PC-3 (cell line): ENCODE data around the gene KAT2A. TPM values are rescaled to one million over a fixed set of nuclear protein-coding genes. Genes with fewer than 3 reads are reported as not detected.

Source experiments
- ATAC-seq: fragments of 200-7000 bp; cut with Tn5 transposase; 2 replicates; pipeline ENCODE4 v1.9.1; 2020; ENCODE audit warnings: mild to moderate bottlenecking, moderate library complexity
- BruUV-seq: library from RNA; stranded (reverse); fragments of 400-500 nt; replicated peaks from 2 replicates; lab custom pipeline; 2021; lab: Mats Ljungman, UMichigan
- CTCF ChIA-PET: fragments of 300-600 bp; sonication (Branson Sonifier 250); formaldehyde crosslinking; loops from one replicate; lab custom pipeline; 2022; ENCODE audit warnings: antibody characterized with exemption; lab: Charles Lee
- POLR2A ChIA-PET: fragments of 300-600 bp; sonication (Branson Sonifier 250); formaldehyde crosslinking; loops from one replicate; lab custom pipeline; 2022; ENCODE audit warnings: antibody characterized with exemption; ENCODE audit not compliant: unreplicated experiment; lab: Charles Lee
- DNase-seq: peaks from one replicate; pipeline ENCODE4 v3.0.0-alpha.2; 2015
- H2AFZ ChIP-seq: fragments of 300-600 bp; sonication (generic); 2 replicates; pipeline ENCODE4 v1.6.0; 2016; ENCODE audit warnings: antibody characterized with exemption, low read length
- H3F3A ChIP-seq: fragments of 300-600 bp; sonication (generic); one replicate; pipeline ENCODE4 v1.6.0; 2017; ENCODE audit warnings: antibody characterized with exemption, low read length, control low read depth, mild to moderate bottlenecking; ENCODE audit not compliant: unreplicated experiment
- H3K27ac ChIP-seq: fragments of 300-600 bp; sonication (generic); 2 replicates; pipeline ENCODE4 v1.5.1; 2016; ENCODE audit warnings: mild to moderate bottlenecking, low read length
- H3K27me3 ChIP-seq: fragments of 300-600 bp; sonication (generic); 2 replicates; pipeline ENCODE4 v1.6.1; 2016; ENCODE audit warnings: low read length, mixed read lengths
- H3K36me3 ChIP-seq: fragments of 300-600 bp; sonication (generic); 2 replicates; pipeline ENCODE4 v1.6.1; 2016; ENCODE audit warnings: low read depth, mixed run types, low read length, mixed read lengths
- H3K4me1 ChIP-seq: fragments of 300-600 bp; sonication (generic); 2 replicates; pipeline ENCODE4 v1.5.1; 2016; ENCODE audit warnings: low read length; ENCODE audit not compliant: insufficient read depth
- H3K4me2 ChIP-seq: fragments of 300-600 bp; sonication (generic); 2 replicates; pipeline ENCODE4 v1.6.0; 2016; ENCODE audit warnings: low read length
- H3K4me3 ChIP-seq: fragments of 300-600 bp; sonication (generic); 2 replicates; pipeline ENCODE4 v1.5.1; 2016; ENCODE audit warnings: mild to moderate bottlenecking, low read length, mixed read lengths
- H3K79me2 ChIP-seq: fragments of 300-600 bp; sonication (generic); 2 replicates; pipeline ENCODE4 v1.6.1; 2017; ENCODE audit warnings: low read length, mixed read lengths
- H3K9ac ChIP-seq: fragments of 300-600 bp; sonication (generic); 2 replicates; pipeline ENCODE4 v1.6.0; 2016; ENCODE audit warnings: mild to moderate bottlenecking, low read length
- H3K9me2 ChIP-seq: fragments of 300-600 bp; sonication (generic); replicated peaks from 2 replicates; pipeline ENCODE4 v1.6.1; 2016; ENCODE audit warnings: mixed run types, low read length, mixed read lengths
- H3K9me3 ChIP-seq: fragments of 300-600 bp; sonication (generic); 2 replicates; pipeline ENCODE4 v1.6.1; 2016; ENCODE audit warnings: low read length, mixed read lengths
- H4K20me1 ChIP-seq: fragments of 300-600 bp; sonication (generic); 2 replicates; pipeline ENCODE4 v1.6.1; 2016; ENCODE audit warnings: low read length, mixed read lengths
- CTCF ChIP-seq: fragments of 300-600 bp; sonication (generic); conservative IDR thresholded peaks from 2 replicates; pipeline ENCODE4 v1.5.1; 2017; ENCODE audit warnings: antibody characterized with exemption, low read depth, mild to moderate bottlenecking, low read length
- EZH2 ChIP-seq: fragments of 300-600 bp; sonication (generic); IDR thresholded peaks from one replicate; pipeline ENCODE4 v1.6.1; 2017; ENCODE audit warnings: antibody characterized with exemption, mild to moderate bottlenecking, low read length; ENCODE audit not compliant: unreplicated experiment
- EZH2phosphoT487 ChIP-seq: fragments of 300-600 bp; sonication (generic); IDR thresholded peaks from 2 replicates; pipeline ENCODE4 v1.6.1; 2018; ENCODE audit warnings: mild to moderate bottlenecking, antibody characterized with exemption, low read length, borderline replicate concordance
- intact Hi-C: fragments of 100-400 bp; cut with micrococcal nuclease; formaldehyde crosslinking; loops from 2 replicates; pipeline ENCODE4 v1.9.0; 2023
- total RNA-seq: library from RNA; depleted of rRNA; stranded (reverse); fragments of >200 nt; gene quantifications from 2 replicates; pipeline ENCODE4 v1.2.3, GENCODE V29; 2014

KAT2A gene
- total RNA-seq, 1 experiment from 2014 or later = not detected

DNA sequence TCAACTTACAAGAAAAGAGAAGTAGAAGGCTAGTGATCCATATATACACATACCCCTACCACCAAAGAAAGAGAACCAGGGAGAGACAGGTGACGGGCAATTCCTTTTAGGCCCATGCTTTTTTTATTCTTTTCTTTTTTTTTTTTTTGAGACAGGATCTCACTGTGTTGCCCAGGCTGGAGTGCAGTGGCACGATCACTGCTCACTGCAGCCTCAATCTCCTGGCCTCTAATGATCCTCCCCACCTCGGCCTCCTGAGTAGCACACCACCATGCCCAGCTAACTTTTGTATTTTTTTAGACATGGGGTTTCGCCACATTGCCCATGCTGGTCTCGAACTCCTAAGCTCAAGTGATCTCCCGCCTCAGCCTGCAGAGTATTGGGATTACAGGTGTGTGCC, 6.2 kb upstream of the KAT2A start:
- intact Hi-C loops = no loop called here
- CTCF ChIA-PET = no interaction called here
- ATAC-seq = no peak

GRCh38 chr17:42126836-42127235, 5.7 kb upstream of the KAT2A start:
- H3K27me3 ChIP-seq = no peaks in the 10 kb centered on the region
- DNase-seq (no peak), ATAC-seq (no peak)
- intact Hi-C loops = no loop called here
- BruUV-seq = no TSS peak
- H3K27ac ChIP-seq = no peak overlapping the region
- no peak overlapping the region for H3K9ac ChIP-seq
- no peak overlapping the region for H3K4me2 ChIP-seq
- ChIA-PET CTCF (no interaction called here), POLR2A (no interaction called here)
- no peaks in the 10 kb centered on the region for H3K9me2 ChIP-seq
- H3K36me3 ChIP-seq = no peaks in the 10 kb centered on the region
- no peaks in the 10 kb centered on the region for H3K4me1 ChIP-seq
- TF ChIP-seq CTCF (no peak), EZH2 (no peak), EZH2phosphoT487 (no peak)
- no peak overlapping the region for H3K4me3 ChIP-seq
- H3K79me2 ChIP-seq = no peaks in the 10 kb centered on the region
- no peaks in the 10 kb centered on the region for H3F3A ChIP-seq
- H4K20me1 ChIP-seq = no peaks in the 10 kb centered on the region
- no peak overlapping the region for H2AFZ ChIP-seq
- H3K9me3 ChIP-seq = no peaks in the 10 kb centered on the region

More for the DNA sequence above, 6.2 kb upstream of the KAT2A start:
- Histone ChIP-seq H3K4me2 (no peak overlapping the region), H3K27ac (no peak overlapping the region), H3K36me3 (no peaks in the 10 kb centered on the region), H2AFZ (no peak overlapping the region), H3K27me3 (no peaks in the 10 kb centered on the region), H3K4me3 (no peak overlapping the region), H3K9me3 (no peaks in the 10 kb centered on the region), H3F3A (no peaks in the 10 kb centered on the region), H3K9ac (no peak overlapping the region), H3K9me2 (no peaks in the 10 kb centered on the region), H3K4me1 (no peaks in the 10 kb centered on the region), H4K20me1 (no peaks in the 10 kb centered on the region), H3K79me2 (no peaks in the 10 kb centered on the region)
- no peak for TF ChIP-seq EZH2phosphoT487
- TF ChIP-seq CTCF = no peak
- no peak for TF ChIP-seq EZH2
- no peak for DNase-seq
- no TSS peak for BruUV-seq
- POLR2A ChIA-PET = no interaction called here

- DNase-seq (no peak), ATAC-seq (no peak)
- H4K20me1 ChIP-seq = no peaks in the 10 kb centered on the region
- no peak overlapping the region for H3K4me2 ChIP-seq
- H3K4me1 ChIP-seq = no peaks in the 10 kb centered on the region
- no peaks in the 10 kb centered on the region for H3F3A ChIP-seq
- H3K36me3 ChIP-seq = no peaks in the 10 kb centered on the region
- no peaks in the 10 kb centered on the region for H3K27me3 ChIP-seq
- no peak overlapping the region for H3K9ac ChIP-seq
- CTCF ChIA-PET = no interaction called here
- intact Hi-C loops = no loop called here
- no peak overlapping the region for H2AFZ ChIP-seq
- TF ChIP-seq CTCF = no peak
- TF ChIP-seq EZH2 = no peak
- TF ChIP-seq EZH2phosphoT487 = no peak
- no peaks in the 10 kb centered on the region for H3K9me2 ChIP-seq
- no peaks in the 10 kb centered on the region for H3K79me2 ChIP-seq
- no TSS peak for BruUV-seq
- no peaks in the 10 kb centered on the region for H3K9me3 ChIP-seq
- H3K27ac ChIP-seq = no peak overlapping the region
- POLR2A ChIA-PET = no interaction called here
- no peak overlapping the region for H3K4me3 ChIP-seq
These were observed 4.4 kb upstream of the KAT2A start for GRCh38 chr17:42125565-42125964.
